ENCODE measurements around the gene LRRC37B. TPM values are rescaled to one million over a fixed set of nuclear protein-coding genes. Genes with fewer than 3 reads are reported as not detected.
"Not testable (repeated sequence)": the region's sequence is repeated elsewhere in the genome, so short reads cannot be mapped to it uniquely, and the experiment has no call there.

Gene LRRC37B
- polyA plus RNA-seq, 2 donors, result 6.1 to 14.2 TPM

DNA sequence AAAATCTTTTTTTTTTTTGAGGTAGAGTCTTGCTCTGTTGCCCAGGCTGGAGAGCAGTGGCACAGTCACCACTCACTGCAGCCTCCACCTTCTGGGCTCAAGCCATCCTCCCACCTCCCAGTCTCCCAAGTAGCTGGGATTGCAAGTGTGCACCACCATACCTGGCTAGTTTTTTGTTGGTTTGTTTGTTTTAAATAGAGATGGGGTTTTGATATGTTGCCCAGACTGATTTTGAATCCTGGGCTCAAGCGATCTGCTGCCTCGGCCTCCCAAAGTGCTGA lies 2.0 kb downstream of the LRRC37B start:
- 93 to 98% methylated on average over 2 of the region's 2 CpGs for WGBS, 2 donors
- peaks cover 0 to 3% of the 10 kb centered on the region in 2 donors for H3K4me1 ChIP-seq (ENCODE audit: control insufficient read depth in 2 of 2, insufficient read depth in 2 of 2, low read length in 1 of 2)
- H3K9me3 ChIP-seq (ENCODE audit: control insufficient read depth in 2 of 2, insufficient read depth in 1 of 2, low read depth in 1 of 2, low read length in 1 of 2), result no peaks in the 10 kb centered on the region
- no peaks in the 10 kb centered on the region for H3K27me3 ChIP-seq (ENCODE audit: control insufficient read depth in 1 of 2, insufficient read depth in 2 of 2, low read length in 2 of 2)
- peak overlapping the region in 1 of 2 donors; percentile 85 for H3K4me3 ChIP-seq (ENCODE audit: low read depth in 1 of 2, low read length in 2 of 2)
- no peaks in the 10 kb centered on the region for H3K36me3 ChIP-seq (ENCODE audit: control insufficient read depth in 2 of 2, insufficient read depth in 2 of 2, low read length in 1 of 2)
- H3K27ac ChIP-seq (ENCODE audit: low read depth in 2 of 2, low read length in 1 of 2), result no peak overlapping the region

DNA sequence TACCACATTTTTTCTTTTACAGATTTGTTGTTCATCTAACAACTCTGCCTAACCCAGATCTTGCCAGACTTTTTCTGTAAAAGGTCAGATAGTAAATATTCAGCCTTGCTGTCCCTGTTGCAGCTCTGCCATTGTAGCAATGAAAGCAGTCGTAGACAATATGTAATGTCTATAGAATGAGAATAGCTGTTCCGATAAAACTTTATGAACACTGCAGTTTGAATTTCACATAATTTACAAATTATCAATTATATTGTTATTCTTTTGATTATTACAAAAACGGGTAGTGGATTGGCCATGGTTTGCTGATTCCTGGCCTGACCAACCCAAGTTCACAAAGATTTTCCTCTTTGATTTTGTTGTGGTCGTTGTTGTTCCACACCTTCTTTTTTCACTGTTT lies 2.9 kb downstream of the LRRC37B start:
- 83 to 84% methylated on average over 4 of the region's 4 CpGs for WGBS, 2 donors
- Histone ChIP-seq H3K4me1 (ENCODE audit: control insufficient read depth in 2 of 2, insufficient read depth in 2 of 2, low read length in 1 of 2) (peaks cover 0 to 3% of the 10 kb centered on the region in 2 donors), H3K27me3 (ENCODE audit: control insufficient read depth in 1 of 2, insufficient read depth in 2 of 2, low read length in 2 of 2) (no peaks in the 10 kb centered on the region), H3K4me3 (ENCODE audit: low read depth in 1 of 2, low read length in 2 of 2) (no peak overlapping the region), H3K27ac (ENCODE audit: low read depth in 2 of 2, low read length in 1 of 2) (no peak overlapping the region), H3K36me3 (ENCODE audit: control insufficient read depth in 2 of 2, insufficient read depth in 2 of 2, low read length in 1 of 2) (no peaks in the 10 kb centered on the region), H3K9me3 (ENCODE audit: control insufficient read depth in 2 of 2, insufficient read depth in 1 of 2, low read depth in 1 of 2, low read length in 1 of 2) (no peaks in the 10 kb centered on the region)

DNA sequence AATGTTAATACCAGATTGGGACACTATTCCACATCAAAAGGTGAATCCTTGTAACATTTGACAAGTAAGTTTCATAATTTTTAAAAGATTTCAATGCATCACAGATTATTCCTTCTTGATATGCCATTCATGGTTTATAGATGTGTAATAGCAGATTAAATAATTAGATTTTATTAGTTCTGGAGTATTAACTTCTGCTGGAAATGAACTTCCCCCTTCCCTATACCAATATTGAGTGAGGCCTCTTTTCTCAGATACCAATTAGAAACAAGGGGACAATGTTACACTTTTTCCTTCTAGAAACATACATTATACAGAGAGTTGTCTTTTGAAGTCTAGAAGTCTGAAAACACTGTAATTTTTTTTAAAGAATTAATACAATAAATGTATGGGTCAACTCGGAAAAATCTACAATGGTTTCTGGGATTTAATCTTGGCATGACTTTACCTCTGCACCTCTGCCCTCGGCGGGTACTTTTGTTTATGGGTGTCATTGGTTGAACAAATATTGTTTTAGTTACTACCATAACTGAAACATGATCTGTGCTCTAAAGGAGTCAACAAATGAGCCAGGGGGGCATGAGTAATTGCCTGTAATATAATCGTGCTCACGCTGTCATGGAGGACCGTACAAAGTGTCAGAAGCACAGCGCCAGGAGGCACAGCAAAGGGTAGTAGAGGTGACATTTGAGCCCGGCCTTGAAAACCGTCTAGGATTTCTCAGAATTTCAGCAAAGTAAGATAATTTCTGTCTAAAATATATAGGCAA lies 8.2 kb downstream of the LRRC37B start:
- Histone ChIP-seq H3K27ac (ENCODE audit: low read depth in 2 of 2, low read length in 1 of 2) (no peak overlapping the region), H3K4me1 (ENCODE audit: control insufficient read depth in 2 of 2, insufficient read depth in 2 of 2, low read length in 1 of 2) (no peaks in the 10 kb centered on the region), H3K36me3 (ENCODE audit: control insufficient read depth in 2 of 2, insufficient read depth in 2 of 2, low read length in 1 of 2) (peaks cover 0 to 2% of the 10 kb centered on the region in 2 donors), H3K9me3 (ENCODE audit: control insufficient read depth in 2 of 2, insufficient read depth in 1 of 2, low read depth in 1 of 2, low read length in 1 of 2) (no peaks in the 10 kb centered on the region), H3K27me3 (ENCODE audit: control insufficient read depth in 1 of 2, insufficient read depth in 2 of 2, low read length in 2 of 2) (no peaks in the 10 kb centered on the region), H3K4me3 (ENCODE audit: low read depth in 1 of 2, low read length in 2 of 2) (no peak overlapping the region)
- WGBS, 2 donors, result 75 to 82% methylated on average over 9 of the region's 9 CpGs

DNA sequence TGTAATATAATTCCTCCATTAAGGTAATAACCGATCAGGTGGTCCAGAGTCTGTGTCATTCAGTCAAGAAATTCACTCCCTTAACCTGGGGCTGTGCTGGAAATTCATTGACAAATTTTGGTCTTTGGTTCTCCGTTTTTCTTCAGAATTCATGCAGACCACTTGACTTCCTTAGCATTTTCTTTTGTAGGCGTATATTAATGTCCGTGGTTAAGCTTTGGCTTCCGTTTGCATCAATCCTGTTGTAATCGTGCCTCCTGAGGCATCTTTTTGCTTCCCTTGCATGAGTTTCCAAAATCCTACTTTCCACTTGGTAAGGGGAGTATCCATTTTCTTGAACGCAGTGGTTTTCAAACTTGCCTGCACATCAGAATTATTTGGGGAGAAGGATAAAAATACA lies 9.0 kb downstream of the LRRC37B start:
- WGBS, 2 donors, result 78 to 84% methylated on average over 7 of the region's 7 CpGs
- no peaks in the 10 kb centered on the region for H3K9me3 ChIP-seq (ENCODE audit: control insufficient read depth in 2 of 2, insufficient read depth in 1 of 2, low read depth in 1 of 2, low read length in 1 of 2)
- H3K4me1 ChIP-seq (ENCODE audit: control insufficient read depth in 2 of 2, insufficient read depth in 2 of 2, low read length in 1 of 2), result no peaks in the 10 kb centered on the region
- H3K27me3 ChIP-seq (ENCODE audit: control insufficient read depth in 1 of 2, insufficient read depth in 2 of 2, low read length in 2 of 2), result no peaks in the 10 kb centered on the region
- peaks cover 0 to 2% of the 10 kb centered on the region in 2 donors for H3K36me3 ChIP-seq (ENCODE audit: control insufficient read depth in 2 of 2, insufficient read depth in 2 of 2, low read length in 1 of 2)
- no peak overlapping the region for H3K4me3 ChIP-seq (ENCODE audit: low read depth in 1 of 2, low read length in 2 of 2)
- H3K27ac ChIP-seq (ENCODE audit: low read depth in 2 of 2, low read length in 1 of 2), result no peak overlapping the region

DNA sequence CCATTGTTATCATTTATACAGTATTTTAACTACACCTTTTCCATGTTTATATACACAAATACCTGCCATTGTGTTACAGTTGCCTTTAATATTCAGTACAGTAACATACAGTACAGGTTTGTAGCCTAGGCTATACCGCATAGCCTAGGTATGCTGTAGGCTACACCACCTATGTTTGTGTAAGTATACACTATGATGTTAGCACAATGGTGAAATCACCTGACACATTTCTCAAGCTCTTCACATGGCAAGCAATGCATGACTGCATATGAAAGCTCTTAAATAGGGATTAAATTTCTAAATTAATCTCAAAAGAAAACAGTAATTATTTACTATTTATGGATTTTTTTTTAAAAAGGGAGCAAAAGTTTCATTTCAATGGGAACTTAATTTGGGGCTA lies 12.0 kb downstream of the LRRC37B start:
- H3K27ac ChIP-seq (ENCODE audit: low read depth in 2 of 2, low read length in 1 of 2), result no peak overlapping the region
- peaks cover 0 to 2% of the 10 kb centered on the region in 2 donors for H3K36me3 ChIP-seq (ENCODE audit: control insufficient read depth in 2 of 2, insufficient read depth in 2 of 2, low read length in 1 of 2)
- H3K9me3 ChIP-seq (ENCODE audit: control insufficient read depth in 2 of 2, insufficient read depth in 1 of 2, low read depth in 1 of 2, low read length in 1 of 2), result no peaks in the 10 kb centered on the region
- no peaks in the 10 kb centered on the region for H3K4me1 ChIP-seq (ENCODE audit: control insufficient read depth in 2 of 2, insufficient read depth in 2 of 2, low read length in 1 of 2)
- H3K27me3 ChIP-seq (ENCODE audit: control insufficient read depth in 1 of 2, insufficient read depth in 2 of 2, low read length in 2 of 2), result no peaks in the 10 kb centered on the region
- WGBS, 2 donors, result 73 to 82% methylated on average over 1 of the region's 1 CpG
- H3K4me3 ChIP-seq (ENCODE audit: low read depth in 1 of 2, low read length in 2 of 2), result no peak overlapping the region

DNA sequence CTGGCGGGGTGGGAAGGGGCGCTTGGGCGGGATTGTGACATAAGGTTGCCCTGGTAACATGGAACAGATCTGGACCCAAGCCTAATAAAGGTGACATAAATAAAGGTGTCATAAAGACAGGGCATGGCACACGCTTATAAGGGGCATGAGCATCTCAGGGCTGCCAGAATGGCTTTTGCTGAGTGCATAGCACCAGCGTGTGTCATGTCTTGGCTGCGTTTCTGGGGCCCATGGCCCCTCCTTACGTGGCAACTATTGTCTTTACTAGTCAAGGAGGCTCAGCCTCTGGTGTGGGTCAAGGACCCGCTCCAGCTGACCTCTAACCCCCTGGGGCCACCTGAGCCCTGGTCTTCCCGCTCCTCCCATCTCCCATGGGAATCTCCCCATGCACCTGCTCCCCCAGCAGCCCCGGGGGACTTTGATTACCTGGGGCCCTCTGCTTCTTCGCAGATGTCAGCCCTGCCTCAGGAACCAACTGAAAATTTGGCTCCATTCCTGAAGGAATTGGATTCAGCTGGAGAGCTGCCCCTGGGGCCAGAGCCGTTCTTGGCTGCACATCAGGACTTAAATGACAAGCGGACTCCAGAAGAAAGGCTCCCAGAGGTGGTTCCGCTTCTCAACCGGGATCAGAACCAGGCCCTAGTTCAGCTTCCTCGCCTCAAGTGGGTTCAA lies 13.9 kb downstream of the LRRC37B start:
- no peak overlapping the region for H3K27ac ChIP-seq (ENCODE audit: low read depth in 2 of 2, low read length in 1 of 2)
- no peaks in the 10 kb centered on the region for H3K4me1 ChIP-seq (ENCODE audit: control insufficient read depth in 2 of 2, insufficient read depth in 2 of 2, low read length in 1 of 2)
- 65 to 83% methylated on average over 16 of the region's 16 CpGs for WGBS, 2 donors
- H3K9me3 ChIP-seq (ENCODE audit: control insufficient read depth in 2 of 2, insufficient read depth in 1 of 2, low read depth in 1 of 2, low read length in 1 of 2), result no peaks in the 10 kb centered on the region
- no peaks in the 10 kb centered on the region for H3K27me3 ChIP-seq (ENCODE audit: control insufficient read depth in 1 of 2, insufficient read depth in 2 of 2, low read length in 2 of 2)
- peaks cover 0 to 2% of the 10 kb centered on the region in 2 donors for H3K36me3 ChIP-seq (ENCODE audit: control insufficient read depth in 2 of 2, insufficient read depth in 2 of 2, low read length in 1 of 2)
- no peak overlapping the region for H3K4me3 ChIP-seq (ENCODE audit: low read depth in 1 of 2, low read length in 2 of 2)

DNA sequence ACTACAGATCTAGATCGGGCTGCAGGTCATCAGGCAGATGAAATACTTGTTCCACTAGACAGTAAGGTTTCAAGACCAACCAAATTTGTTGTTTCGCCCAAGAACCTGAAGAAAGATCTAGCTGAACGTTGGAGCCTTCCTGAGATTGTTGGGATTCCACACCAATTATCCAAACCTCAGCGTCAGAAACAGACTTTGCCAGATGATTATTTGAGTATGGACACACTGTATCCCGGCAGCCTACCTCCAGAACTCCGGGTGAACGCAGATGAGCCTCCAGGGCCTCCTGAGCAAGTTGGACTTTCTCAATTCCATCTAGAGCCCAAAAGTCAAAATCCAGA lies 14.4 kb downstream of the LRRC37B start:
- Histone ChIP-seq H3K27ac (ENCODE audit: low read depth in 2 of 2, low read length in 1 of 2) (no peak overlapping the region), H3K36me3 (ENCODE audit: control insufficient read depth in 2 of 2, insufficient read depth in 2 of 2, low read length in 1 of 2) (peaks cover 0 to 2% of the 10 kb centered on the region in 2 donors), H3K4me1 (ENCODE audit: control insufficient read depth in 2 of 2, insufficient read depth in 2 of 2, low read length in 1 of 2) (no peaks in the 10 kb centered on the region), H3K9me3 (ENCODE audit: control insufficient read depth in 2 of 2, insufficient read depth in 1 of 2, low read depth in 1 of 2, low read length in 1 of 2) (no peaks in the 10 kb centered on the region), H3K27me3 (ENCODE audit: control insufficient read depth in 1 of 2, insufficient read depth in 2 of 2, low read length in 2 of 2) (no peaks in the 10 kb centered on the region), H3K4me3 (ENCODE audit: low read depth in 1 of 2, low read length in 2 of 2) (no peak overlapping the region)
- WGBS, 2 donors, result 87 to 90% methylated on average over 7 of the region's 7 CpGs

DNA sequence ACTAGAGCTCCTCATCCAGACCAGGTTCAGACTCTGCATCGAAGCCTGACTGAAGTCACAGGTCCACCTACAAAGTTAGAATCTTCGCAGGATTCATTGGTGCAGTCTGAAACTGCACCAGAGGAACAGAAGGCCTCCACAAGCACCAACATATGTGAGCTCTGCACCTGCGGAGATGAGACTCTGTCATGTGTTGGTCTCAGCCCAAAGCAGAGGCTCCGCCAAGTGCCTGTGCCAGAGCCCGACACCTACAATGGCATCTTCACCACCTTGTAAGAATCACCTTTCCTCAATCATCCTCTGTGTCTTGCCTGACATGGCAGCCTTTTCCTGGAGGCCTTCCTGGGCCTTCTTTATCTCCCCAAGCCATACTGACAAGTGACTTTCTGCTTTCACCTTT lies 15.4 kb downstream of the LRRC37B start:
- WGBS, 2 donors, result 94 to 96% methylated on average over 4 to 5 of the region's 5 CpGs
- H3K4me1 ChIP-seq (ENCODE audit: control insufficient read depth in 2 of 2, insufficient read depth in 2 of 2, low read length in 1 of 2); H3K27me3 ChIP-seq (ENCODE audit: control insufficient read depth in 1 of 2, insufficient read depth in 2 of 2, low read length in 2 of 2); H3K4me3 ChIP-seq (ENCODE audit: low read depth in 1 of 2, low read length in 2 of 2); H3K36me3 ChIP-seq (ENCODE audit: control insufficient read depth in 2 of 2, insufficient read depth in 2 of 2, low read length in 1 of 2); H3K9me3 ChIP-seq (ENCODE audit: control insufficient read depth in 2 of 2, insufficient read depth in 1 of 2, low read depth in 1 of 2, low read length in 1 of 2); H3K27ac ChIP-seq (ENCODE audit: low read depth in 2 of 2, low read length in 1 of 2): not testable (repeated sequence)

DNA sequence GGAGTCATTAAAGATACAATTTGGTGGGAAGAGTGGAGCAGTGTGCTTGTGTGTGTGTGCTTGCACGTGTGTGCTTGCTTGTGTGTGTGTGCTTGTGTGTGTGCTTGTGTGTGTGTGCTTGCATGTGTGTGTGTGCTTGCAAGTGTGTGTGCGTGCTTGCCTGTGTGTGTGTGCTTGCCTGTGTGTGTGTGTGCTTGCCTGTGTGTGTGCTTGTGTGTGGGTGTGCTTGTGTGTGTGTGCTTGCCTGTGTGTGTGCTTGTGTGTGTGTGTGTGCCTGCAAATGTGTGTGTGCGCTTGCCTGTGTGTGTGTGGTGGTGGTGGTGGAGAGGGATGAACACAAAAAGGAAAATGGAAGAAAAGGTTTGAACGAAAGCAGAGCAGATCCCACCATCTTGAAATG lies 20.1 kb downstream of the LRRC37B start:
- not testable (repeated sequence) for H3K9me3 ChIP-seq (ENCODE audit: control insufficient read depth in 2 of 2, insufficient read depth in 1 of 2, low read depth in 1 of 2, low read length in 1 of 2); H3K36me3 ChIP-seq (ENCODE audit: control insufficient read depth in 2 of 2, insufficient read depth in 2 of 2, low read length in 1 of 2); H3K4me1 ChIP-seq (ENCODE audit: control insufficient read depth in 2 of 2, insufficient read depth in 2 of 2, low read length in 1 of 2); H3K27ac ChIP-seq (ENCODE audit: low read depth in 2 of 2, low read length in 1 of 2); H3K27me3 ChIP-seq (ENCODE audit: control insufficient read depth in 1 of 2, insufficient read depth in 2 of 2, low read length in 2 of 2); H3K4me3 ChIP-seq (ENCODE audit: low read depth in 1 of 2, low read length in 2 of 2)
- 92 to 98% methylated on average over 4 of the region's 4 CpGs for WGBS, 2 donors

DNA sequence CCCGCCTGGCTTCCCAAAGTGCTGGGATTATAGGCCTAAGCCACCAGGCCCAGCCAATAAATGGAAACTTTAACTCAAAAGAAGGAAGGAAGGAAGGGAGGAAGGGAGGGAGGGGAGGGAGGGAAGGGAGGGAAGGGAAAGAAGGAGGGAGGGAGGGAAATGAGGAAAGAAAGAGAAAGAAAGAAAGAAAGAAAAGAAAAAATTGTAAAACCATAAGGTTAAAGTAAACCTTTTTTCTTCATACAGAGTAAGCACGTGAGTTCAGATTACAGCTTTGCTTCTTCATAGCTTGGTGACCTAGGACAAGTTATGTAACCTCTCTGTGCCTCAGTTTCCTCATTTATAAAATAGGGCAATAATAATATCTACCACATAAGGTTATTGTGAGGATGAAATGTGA lies 26.0 kb downstream of the LRRC37B start:
- Histone ChIP-seq H3K9me3 (ENCODE audit: control insufficient read depth in 2 of 2, insufficient read depth in 1 of 2, low read depth in 1 of 2, low read length in 1 of 2) (no peaks in the 10 kb centered on the region), H3K4me3 (ENCODE audit: low read depth in 1 of 2, low read length in 2 of 2) (no peak overlapping the region), H3K27ac (ENCODE audit: low read depth in 2 of 2, low read length in 1 of 2) (no peak overlapping the region), H3K36me3 (ENCODE audit: control insufficient read depth in 2 of 2, insufficient read depth in 2 of 2, low read length in 1 of 2) (no peaks in the 10 kb centered on the region), H3K27me3 (ENCODE audit: control insufficient read depth in 1 of 2, insufficient read depth in 2 of 2, low read length in 2 of 2) (no peaks in the 10 kb centered on the region), H3K4me1 (ENCODE audit: control insufficient read depth in 2 of 2, insufficient read depth in 2 of 2, low read length in 1 of 2) (no peaks in the 10 kb centered on the region)
- WGBS, 2 donors, result 98 to 100% methylated on average over 2 of the region's 2 CpGs
